HEK293 (cell line): ENCODE data around the gene OLFM3.

Experiments used
- CTCF ChIA-PET: fragments of 350-600 bp; formaldehyde crosslinking; extraction: SDS; loops from one replicate; lab custom pipeline; 2021; ENCODE audit warnings: antibody characterized with exemption; lab: Yijun Ruan, JAX
- POLR2A ChIA-PET: fragments of 300-600 bp; formaldehyde crosslinking; extraction: SDS; loops from one replicate; lab custom pipeline; 2020; ENCODE audit warnings: antibody characterized with exemption, inconsistent platforms; lab: Yijun Ruan, JAX
- H3K27ac ChIP-seq: fragments of 200-500 bp; sonication (Bioruptor generic); 2 replicates; pipeline ENCODE4 v1.5.1; 2014; ENCODE audit warnings: low read depth, low read length, control low read depth, inconsistent platforms; ENCODE audit errors: extremely low read depth
- H3K36me3 ChIP-seq, 2 experiments: fragments of 200-500 bp in 1 of 2; sonication (Bioruptor generic) in 1 of 2; 1 replicate in 1 of 2; 2 replicates in 1 of 2; pipeline ENCODE4 v1.5.1; 2014 to 2017; ENCODE audit warnings: inconsistent platforms in 2 of 2, low read length in 2 of 2; ENCODE audit not compliant: control insufficient read depth in 2 of 2, insufficient read depth in 1 of 2
- H3K4me1 ChIP-seq: fragments of 200-500 bp; sonication (Bioruptor generic); 2 replicates; pipeline ENCODE4 v1.5.1; 2014; ENCODE audit warnings: mild to moderate bottlenecking, low read length, inconsistent platforms; ENCODE audit not compliant: control insufficient read depth, insufficient read depth
- H3K4me3 ChIP-seq: 2 replicates; pipeline ENCODE4 v1.5.1; 2011; ENCODE audit warnings: low read depth, mild to moderate bottlenecking, control low read depth, low read length, moderate library complexity
- H3K9me3 ChIP-seq: fragments of 200-500 bp; sonication (Bioruptor generic); 2 replicates; pipeline ENCODE4 v1.5.1; 2014; ENCODE audit warnings: low read depth, low read length, inconsistent platforms; ENCODE audit not compliant: control insufficient read depth, insufficient read depth
- EGR2 ChIP-seq: fragments of 450-650 bp; formaldehyde crosslinking; IDR thresholded peaks from 2 replicates; pipeline ENCODE4 v1.5.1; 2016; ENCODE audit warnings: low read depth, missing biosample characterization, missing genetic modification characterization
- MYNN ChIP-seq: fragments of 450-650 bp; formaldehyde crosslinking; IDR thresholded peaks from 2 replicates; pipeline ENCODE4 v1.5.1; 2016; ENCODE audit warnings: missing biosample characterization, missing genetic modification characterization, borderline replicate concordance
- SCRT1 ChIP-seq: fragments of 450-650 bp; formaldehyde crosslinking; IDR thresholded peaks from 2 replicates; pipeline ENCODE4 v1.5.1; 2016; ENCODE audit warnings: missing biosample characterization, missing genetic modification characterization, borderline replicate concordance
- ZEB2 ChIP-seq: fragments of 450-650 bp; formaldehyde crosslinking; IDR thresholded peaks from 2 replicates; pipeline ENCODE4 v1.5.1; 2016; ENCODE audit warnings: missing biosample characterization, missing genetic modification characterization
- ZFP3 ChIP-seq: fragments of 450-650 bp; formaldehyde crosslinking; IDR thresholded peaks from 2 replicates; pipeline ENCODE4 v1.5.1; 2016; ENCODE audit warnings: low read depth, missing biosample characterization, missing genetic modification characterization
- ZFP41 ChIP-seq: fragments of 450-650 bp; formaldehyde crosslinking; IDR thresholded peaks from 2 replicates; pipeline ENCODE4 v1.5.1; 2016; ENCODE audit warnings: missing biosample characterization, missing genetic modification characterization, borderline replicate concordance
- ZNF16 ChIP-seq: fragments of 450-650 bp; formaldehyde crosslinking; IDR thresholded peaks from 2 replicates; pipeline ENCODE4 v1.5.1; 2016; ENCODE audit warnings: low read depth, missing biosample characterization, missing genetic modification characterization
- ZNF266 ChIP-seq: fragments of 450-650 bp; formaldehyde crosslinking; IDR thresholded peaks from 2 replicates; pipeline ENCODE4 v1.5.1; 2016; ENCODE audit warnings: missing biosample characterization, missing genetic modification characterization, low read depth
- ZNF274 ChIP-seq, 2 experiments: fragments of 200-500 bp in 1 of 2; fragments of 450-650 bp in 1 of 2; sonication (Bioruptor generic) in 1 of 2; formaldehyde crosslinking in 1 of 2; IDR thresholded peaks; 2 replicates each; pipeline versions ENCODE4 v1.5.1 to v1.6.1; 2014 to 2016; ENCODE audit warnings: borderline replicate concordance in 1 of 2, inconsistent platforms in 1 of 2, low read length in 1 of 2, missing biosample characterization in 1 of 2, missing genetic modification characterization in 1 of 2
- ZSCAN16 ChIP-seq: fragments of 450-650 bp; formaldehyde crosslinking; IDR thresholded peaks from 2 replicates; pipeline ENCODE4 v1.5.1; 2016; ENCODE audit warnings: missing biosample characterization, missing genetic modification characterization
- TF ChIP-seq, protein P1 (sequence below): fragments of 450-650 bp; formaldehyde crosslinking; IDR thresholded peaks from 2 replicates; pipeline ENCODE4 v1.5.1; 2016; ENCODE audit warnings: missing biosample characterization, missing genetic modification characterization
- TF ChIP-seq, protein P2 (sequence below): fragments of 450-650 bp; formaldehyde crosslinking; IDR thresholded peaks from 2 replicates; pipeline ENCODE4 v1.5.1; 2016; ENCODE audit warnings: missing biosample characterization, missing genetic modification characterization
- TF ChIP-seq, protein P3 (sequence below): fragments of 450-650 bp; formaldehyde crosslinking; conservative IDR thresholded peaks from 2 replicates; pipeline ENCODE4 v1.5.1; 2016; ENCODE audit warnings: low read depth, missing biosample characterization, missing genetic modification characterization
- TF ChIP-seq, protein P4 (sequence below): fragments of 450-650 bp; formaldehyde crosslinking; IDR thresholded peaks from 2 replicates; pipeline ENCODE4 v1.5.1; 2017; ENCODE audit warnings: missing biosample characterization, missing genetic modification characterization
- TF ChIP-seq, protein P5 (sequence below): fragments of 450-650 bp; formaldehyde crosslinking; IDR thresholded peaks from 2 replicates; pipeline ENCODE4 v1.5.1; 2016; ENCODE audit warnings: missing biosample characterization, missing genetic modification characterization

OLFM3 gene

DNA sequence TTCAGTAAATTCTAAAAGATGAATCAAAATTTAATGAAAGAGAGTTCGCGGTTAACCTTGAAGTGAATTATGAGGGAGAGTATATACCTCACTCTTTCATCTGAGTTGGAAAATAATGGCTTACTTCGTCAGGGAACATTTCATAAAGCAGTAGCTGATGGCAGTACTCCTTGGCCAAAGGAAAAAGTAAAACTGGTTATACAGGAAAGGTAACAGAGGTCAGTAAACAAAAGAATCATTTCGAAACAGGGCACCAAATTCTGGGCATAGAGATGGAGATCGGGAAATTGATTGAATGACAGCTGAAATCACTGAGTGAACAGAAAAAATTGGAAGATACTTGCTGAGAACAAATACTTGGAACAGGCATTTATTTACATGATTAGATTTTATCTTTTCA is 199.0 kb downstream of the OLFM3 start:
- no peaks in the 10 kb centered on the region for H3K36me3 ChIP-seq
- ChIA-PET CTCF (interaction anchor here (0.5 to 0.6 kb wide), 2 partner anchors 174 to 358 kb away, joined by 3 read pairs; no protein-coding TSS in a partner anchor), POLR2A (no interaction called here)
- H3K4me1 ChIP-seq, result no peaks in the 10 kb centered on the region
- no peak for TF ChIP-seq EGR2
- TF ChIP-seq, protein P1, sequence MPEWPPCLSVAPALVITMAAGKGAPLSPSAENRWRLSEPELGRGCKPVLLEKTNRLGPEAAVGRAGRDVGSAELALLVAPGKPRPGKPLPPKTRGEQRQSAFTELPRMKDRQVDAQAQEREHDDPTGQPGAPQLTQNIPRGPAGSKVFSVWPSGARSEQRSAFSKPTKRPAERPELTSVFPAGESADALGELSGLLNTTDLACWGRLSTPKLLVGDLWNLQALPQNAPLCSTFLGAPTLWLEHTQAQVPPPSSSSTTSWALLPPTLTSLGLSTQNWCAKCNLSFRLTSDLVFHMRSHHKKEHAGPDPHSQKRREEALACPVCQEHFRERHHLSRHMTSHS (tag by site-specific recombination), result no peak
- H3K27ac ChIP-seq, result no peak overlapping the region
- no peaks in the 10 kb centered on the region for H3K9me3 ChIP-seq
- H3K4me3 ChIP-seq, result no peak overlapping the region

DNA sequence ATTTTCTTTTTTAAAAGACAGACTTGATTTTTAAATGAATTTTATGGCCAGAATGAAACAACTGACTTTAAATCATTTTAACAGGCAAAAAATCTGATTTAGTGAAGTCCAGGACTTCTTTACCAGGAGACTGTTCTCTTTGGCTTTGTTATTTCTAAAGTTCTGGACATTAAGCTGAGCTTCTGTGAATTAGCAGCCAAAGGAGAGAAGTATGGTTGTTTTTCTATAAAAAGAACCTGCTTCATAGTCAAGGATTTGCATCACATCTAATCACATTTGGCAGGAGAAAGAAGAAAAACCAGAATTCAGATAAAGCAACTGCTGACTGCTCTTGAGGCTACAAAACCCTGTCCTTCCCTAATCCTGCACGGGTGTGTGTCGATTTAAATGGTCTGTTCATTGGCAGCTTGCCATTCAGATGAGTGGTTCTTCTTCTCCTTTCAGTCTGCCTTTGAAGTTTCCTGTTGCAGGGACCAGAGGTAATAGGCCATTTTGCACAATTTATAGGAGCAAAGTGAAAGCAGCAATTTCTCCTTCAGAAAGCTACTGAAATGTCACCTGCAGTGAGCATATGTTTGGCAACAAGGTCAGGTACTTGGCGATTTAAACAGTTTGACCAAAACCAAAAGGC is 215.4 kb downstream of the OLFM3 start:
- TF ChIP-seq, protein P2, sequence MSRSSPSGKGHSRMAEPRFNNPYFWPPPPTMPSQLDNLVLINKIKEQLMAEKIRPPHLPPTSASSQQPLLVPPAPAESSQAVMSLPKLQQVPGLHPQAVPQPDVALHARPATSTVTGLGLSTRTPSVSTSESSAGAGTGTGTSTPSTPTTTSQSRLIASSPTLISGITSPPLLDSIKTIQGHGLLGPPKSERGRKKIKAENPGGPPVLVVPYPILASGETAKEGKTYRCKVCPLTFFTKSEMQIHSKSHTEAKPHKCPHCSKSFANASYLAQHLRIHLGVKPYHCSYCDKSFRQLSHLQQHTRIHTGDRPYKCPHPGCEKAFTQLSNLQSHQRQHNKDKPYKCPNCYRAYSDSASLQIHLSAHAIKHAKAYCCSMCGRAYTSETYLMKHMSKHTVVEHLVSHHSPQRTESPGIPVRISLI (tag by site-specific recombination), result no peak
- TF ChIP-seq, protein P3, sequence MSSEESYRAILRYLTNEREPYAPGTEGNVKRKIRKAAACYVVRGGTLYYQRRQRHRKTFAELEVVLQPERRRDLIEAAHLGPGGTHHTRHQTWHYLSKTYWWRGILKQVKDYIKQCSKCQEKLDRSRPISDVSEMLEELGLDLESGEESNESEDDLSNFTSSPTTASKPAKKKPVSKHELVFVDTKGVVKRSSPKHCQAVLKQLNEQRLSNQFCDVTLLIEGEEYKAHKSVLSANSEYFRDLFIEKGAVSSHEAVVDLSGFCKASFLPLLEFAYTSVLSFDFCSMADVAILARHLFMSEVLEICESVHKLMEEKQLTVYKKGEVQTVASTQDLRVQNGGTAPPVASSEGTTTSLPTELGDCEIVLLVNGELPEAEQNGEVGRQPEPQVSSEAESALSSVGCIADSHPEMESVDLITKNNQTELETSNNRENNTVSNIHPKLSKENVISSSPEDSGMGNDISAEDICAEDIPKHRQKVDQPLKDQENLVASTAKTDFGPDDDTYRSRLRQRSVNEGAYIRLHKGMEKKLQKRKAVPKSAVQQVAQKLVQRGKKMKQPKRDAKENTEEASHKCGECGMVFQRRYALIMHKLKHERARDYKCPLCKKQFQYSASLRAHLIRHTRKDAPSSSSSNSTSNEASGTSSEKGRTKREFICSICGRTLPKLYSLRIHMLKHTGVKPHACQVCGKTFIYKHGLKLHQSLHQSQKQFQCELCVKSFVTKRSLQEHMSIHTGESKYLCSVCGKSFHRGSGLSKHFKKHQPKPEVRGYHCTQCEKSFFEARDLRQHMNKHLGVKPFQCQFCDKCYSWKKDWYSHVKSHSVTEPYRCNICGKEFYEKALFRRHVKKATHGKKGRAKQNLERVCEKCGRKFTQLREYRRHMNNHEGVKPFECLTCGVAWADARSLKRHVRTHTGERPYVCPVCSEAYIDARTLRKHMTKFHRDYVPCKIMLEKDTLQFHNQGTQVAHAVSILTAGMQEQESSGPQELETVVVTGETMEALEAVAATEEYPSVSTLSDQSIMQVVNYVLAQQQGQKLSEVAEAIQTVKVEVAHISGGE (tag by site-specific recombination), result 0 out of 2 replicates have a peak, but pooled peaks have one; percentile 14
- TF ChIP-seq, all 188 proteins: peak for 1
- Histone ChIP-seq H3K4me3 (no peak overlapping the region), H3K4me1 (no peaks in the 10 kb centered on the region), H3K27ac (no peak overlapping the region), H3K36me3 (no peaks in the 10 kb centered on the region), H3K9me3 (no peaks in the 10 kb centered on the region)
- ChIA-PET CTCF (interaction anchor here (1.1 kb wide), 1 partner anchor 11 kb away, joined by 3 read pairs; no protein-coding TSS in a partner anchor), POLR2A (no interaction called here)

DNA sequence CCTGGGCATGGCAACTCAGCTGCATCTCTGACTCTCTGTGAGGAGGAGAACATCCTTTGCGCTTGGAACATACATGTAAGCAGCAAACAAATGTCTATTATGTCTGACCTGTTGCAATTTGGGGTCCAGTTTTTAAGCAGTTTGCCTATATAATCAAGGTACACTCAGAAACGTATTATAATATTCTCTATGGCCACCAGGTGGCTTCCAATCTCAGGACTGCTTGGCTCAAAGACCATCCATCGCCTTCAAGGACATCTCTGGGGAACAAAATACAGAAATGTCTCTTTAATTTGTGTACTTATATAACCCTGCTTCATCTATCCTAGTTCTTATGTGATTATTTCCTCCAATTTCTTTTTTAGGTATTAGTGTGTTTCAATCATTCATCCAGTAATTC is 227.2 kb downstream of the OLFM3 start:
- H3K4me3 ChIP-seq, result no peak overlapping the region
- H3K9me3 ChIP-seq, result no peaks in the 10 kb centered on the region
- no peaks in the 10 kb centered on the region for H3K36me3 ChIP-seq
- H3K27ac ChIP-seq, result no peak overlapping the region
- no peaks in the 10 kb centered on the region for H3K4me1 ChIP-seq
- no peak for TF ChIP-seq MYNN
- TF ChIP-seq, all 188 proteins: peak for 0
- ChIA-PET POLR2A (no interaction called here), CTCF (interaction anchor here (0.6 to 1.3 kb wide), 4 partner anchors 12 to 665 kb away, joined by 3 to 4 read pairs (median 3); no protein-coding TSS in a partner anchor)

DNA sequence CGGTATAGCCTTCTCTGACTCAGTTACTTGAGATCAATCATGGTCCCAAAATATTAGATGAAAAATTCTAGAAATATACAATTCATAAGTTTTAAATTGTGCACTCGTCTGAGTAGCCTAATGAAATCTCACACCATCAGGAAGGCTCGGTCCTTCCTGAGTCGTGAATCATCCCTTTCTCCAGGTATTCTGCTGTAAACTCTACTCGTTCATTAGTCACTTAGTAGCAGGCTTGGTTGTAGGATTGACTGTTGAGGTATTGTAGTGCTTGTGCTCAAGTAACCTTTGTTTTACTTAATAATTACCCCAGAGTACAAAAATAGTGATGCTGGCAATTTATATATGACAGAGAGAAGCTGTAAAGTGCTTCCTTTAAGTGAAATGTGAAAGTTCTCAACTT is 238.7 kb downstream of the OLFM3 start:
- ChIA-PET CTCF (no interaction called here), POLR2A (no interaction called here)
- TF ChIP-seq ZFP41 (tag by site-specific recombination) (no peak), ZNF266 (tag by site-specific recombination) (no peak), ZSCAN16 (no peak), ZNF274 (IDR thresholded peaks at IDR 0.05; ENCODE audit: low read length) (no peak), ZNF274 (tag by site-specific recombination; IDR thresholded peaks at IDR 0.05; ENCODE audit: borderline replicate concordance) (no peak), ZFP3 (tag by site-specific recombination) (no peak), ZNF16 (tag by site-specific recombination) (no peak), SCRT1 (no peak), ZEB2 (tag by site-specific recombination) (no peak)
- TF ChIP-seq, protein P4, sequence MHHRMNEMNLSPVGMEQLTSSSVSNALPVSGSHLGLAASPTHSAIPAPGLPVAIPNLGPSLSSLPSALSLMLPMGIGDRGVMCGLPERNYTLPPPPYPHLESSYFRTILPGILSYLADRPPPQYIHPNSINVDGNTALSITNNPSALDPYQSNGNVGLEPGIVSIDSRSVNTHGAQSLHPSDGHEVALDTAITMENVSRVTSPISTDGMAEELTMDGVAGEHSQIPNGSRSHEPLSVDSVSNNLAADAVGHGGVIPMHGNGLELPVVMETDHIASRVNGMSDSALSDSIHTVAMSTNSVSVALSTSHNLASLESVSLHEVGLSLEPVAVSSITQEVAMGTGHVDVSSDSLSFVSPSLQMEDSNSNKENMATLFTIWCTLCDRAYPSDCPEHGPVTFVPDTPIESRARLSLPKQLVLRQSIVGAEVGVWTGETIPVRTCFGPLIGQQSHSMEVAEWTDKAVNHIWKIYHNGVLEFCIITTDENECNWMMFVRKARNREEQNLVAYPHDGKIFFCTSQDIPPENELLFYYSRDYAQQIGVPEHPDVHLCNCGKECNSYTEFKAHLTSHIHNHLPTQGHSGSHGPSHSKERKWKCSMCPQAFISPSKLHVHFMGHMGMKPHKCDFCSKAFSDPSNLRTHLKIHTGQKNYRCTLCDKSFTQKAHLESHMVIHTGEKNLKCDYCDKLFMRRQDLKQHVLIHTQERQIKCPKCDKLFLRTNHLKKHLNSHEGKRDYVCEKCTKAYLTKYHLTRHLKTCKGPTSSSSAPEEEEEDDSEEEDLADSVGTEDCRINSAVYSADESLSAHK, result no peak
- TF ChIP-seq, protein P5, sequence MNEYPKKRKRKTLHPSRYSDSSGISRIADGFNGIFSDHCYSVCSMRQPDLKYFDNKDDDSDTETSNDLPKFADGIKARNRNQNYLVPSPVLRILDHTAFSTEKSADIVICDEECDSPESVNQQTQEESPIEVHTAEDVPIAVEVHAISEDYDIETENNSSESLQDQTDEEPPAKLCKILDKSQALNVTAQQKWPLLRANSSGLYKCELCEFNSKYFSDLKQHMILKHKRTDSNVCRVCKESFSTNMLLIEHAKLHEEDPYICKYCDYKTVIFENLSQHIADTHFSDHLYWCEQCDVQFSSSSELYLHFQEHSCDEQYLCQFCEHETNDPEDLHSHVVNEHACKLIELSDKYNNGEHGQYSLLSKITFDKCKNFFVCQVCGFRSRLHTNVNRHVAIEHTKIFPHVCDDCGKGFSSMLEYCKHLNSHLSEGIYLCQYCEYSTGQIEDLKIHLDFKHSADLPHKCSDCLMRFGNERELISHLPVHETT, result no peak

More for the DNA sequence above, 238.7 kb downstream of the OLFM3 start:
- Histone ChIP-seq H3K4me1 (no peaks in the 10 kb centered on the region), H3K27ac (no peak overlapping the region), H3K36me3 (no peaks in the 10 kb centered on the region), H3K9me3 (no peaks in the 10 kb centered on the region), H3K4me3 (no peak overlapping the region)
